ENCODE data around the gene UGP2.
"Not testable (repeated sequence)": the region's sequence is repeated elsewhere in the genome, so short reads cannot be mapped to it uniquely, and the experiment has no call there.

- TF ChIP-seq CTCF (conservative IDR thresholded peaks at IDR 0.05; ENCODE audit: low read depth, low read length); POLR2A (IDR thresholded peaks at IDR 0.05; ENCODE audit: low read depth, low read length); MXI1 (IDR thresholded peaks at IDR 0.05; ENCODE audit: borderline replicate concordance, low read depth, low read length); RFX5 (IDR thresholded peaks at IDR 0.05; ENCODE audit: low read depth, low read length); RAD21 (IDR thresholded peaks at IDR 0.05; ENCODE audit: low read length); MAFK (IDR thresholded peaks at IDR 0.05; ENCODE audit: low read depth, low read length); NFE2L2 (IDR thresholded peaks at IDR 0.05; ENCODE audit: low read depth, low read length): not testable (repeated sequence)
Observed at GRCh38 chr2:63932104-63932503, 90.4 kb downstream of the UGP2 start.
